Adrenal gland (tissue), 5 donors: ENCODE data around the gene NEU1.
A peak's percentile ranks its signal among the peaks of the same experiment; 100 is the strongest.

Source experiments
- CTCF ChIP-seq, 6 experiments: fragments of 450-650 bp in 4 of 6; fragments of 200-600 bp in 2 of 6; sonication (generic) in 1 of 6; IDR thresholded peaks; 1 replicate in 5 of 6; 2 replicates in 1 of 6; pipeline versions ENCODE4 v1.5.1 to v1.8.0; 2016 to 2021; ENCODE audit warnings: antibody characterized with exemption in 6 of 6, mild to moderate bottlenecking in 2 of 6, moderate library complexity in 1 of 6
- POLR2A ChIP-seq, 2 donors: fragments of 450-650 bp; IDR thresholded peaks; one replicate each; pipeline ENCODE4 v1.6.1; 2017; ENCODE audit warnings: antibody characterized with exemption in 2 of 2, mild to moderate bottlenecking in 2 of 2, moderate library complexity in 1 of 2
- donor health status: DM: no; HTN: no; CAD: no.

- TF ChIP-seq CTCF (IDR thresholded peaks at IDR 0.05) (no peak), POLR2A (IDR thresholded peaks at IDR 0.05) (peak; percentile 97 to 99)
These were observed at the start of gene NEU1 for GRCh38 chr6:31862344-31863235.
